ENCODE data around the gene CNIH2. TPM values are rescaled to one million over a fixed set of nuclear protein-coding genes. Genes with fewer than 3 reads are reported as not detected.

Gene CNIH2
- total and polyA plus RNA-seq, 2 experiments from 2014 or later, result 4.3 to 9.2 TPM

DNA sequence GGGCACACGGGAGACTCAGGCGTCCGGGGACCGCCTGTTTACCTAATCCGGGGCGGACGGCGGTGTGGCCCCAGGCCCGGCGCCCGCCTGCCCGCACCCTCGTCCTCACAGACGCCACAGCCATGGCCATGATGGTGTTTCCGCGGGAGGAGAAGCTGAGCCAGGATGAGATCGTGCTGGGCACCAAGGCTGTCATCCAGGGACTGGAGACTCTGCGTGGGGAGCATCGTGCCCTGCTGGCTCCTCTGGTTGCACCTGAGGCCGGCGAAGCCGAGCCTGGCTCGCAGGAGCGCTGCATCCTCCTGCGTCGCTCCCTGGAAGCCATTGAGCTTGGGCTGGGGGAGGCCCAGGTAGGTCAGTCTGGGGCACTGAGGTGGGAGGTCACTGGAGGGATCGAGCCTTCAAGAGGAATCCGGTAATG lies 19.5 kb upstream of the CNIH2 start:
- TF ChIP-seq, protein P1, sequence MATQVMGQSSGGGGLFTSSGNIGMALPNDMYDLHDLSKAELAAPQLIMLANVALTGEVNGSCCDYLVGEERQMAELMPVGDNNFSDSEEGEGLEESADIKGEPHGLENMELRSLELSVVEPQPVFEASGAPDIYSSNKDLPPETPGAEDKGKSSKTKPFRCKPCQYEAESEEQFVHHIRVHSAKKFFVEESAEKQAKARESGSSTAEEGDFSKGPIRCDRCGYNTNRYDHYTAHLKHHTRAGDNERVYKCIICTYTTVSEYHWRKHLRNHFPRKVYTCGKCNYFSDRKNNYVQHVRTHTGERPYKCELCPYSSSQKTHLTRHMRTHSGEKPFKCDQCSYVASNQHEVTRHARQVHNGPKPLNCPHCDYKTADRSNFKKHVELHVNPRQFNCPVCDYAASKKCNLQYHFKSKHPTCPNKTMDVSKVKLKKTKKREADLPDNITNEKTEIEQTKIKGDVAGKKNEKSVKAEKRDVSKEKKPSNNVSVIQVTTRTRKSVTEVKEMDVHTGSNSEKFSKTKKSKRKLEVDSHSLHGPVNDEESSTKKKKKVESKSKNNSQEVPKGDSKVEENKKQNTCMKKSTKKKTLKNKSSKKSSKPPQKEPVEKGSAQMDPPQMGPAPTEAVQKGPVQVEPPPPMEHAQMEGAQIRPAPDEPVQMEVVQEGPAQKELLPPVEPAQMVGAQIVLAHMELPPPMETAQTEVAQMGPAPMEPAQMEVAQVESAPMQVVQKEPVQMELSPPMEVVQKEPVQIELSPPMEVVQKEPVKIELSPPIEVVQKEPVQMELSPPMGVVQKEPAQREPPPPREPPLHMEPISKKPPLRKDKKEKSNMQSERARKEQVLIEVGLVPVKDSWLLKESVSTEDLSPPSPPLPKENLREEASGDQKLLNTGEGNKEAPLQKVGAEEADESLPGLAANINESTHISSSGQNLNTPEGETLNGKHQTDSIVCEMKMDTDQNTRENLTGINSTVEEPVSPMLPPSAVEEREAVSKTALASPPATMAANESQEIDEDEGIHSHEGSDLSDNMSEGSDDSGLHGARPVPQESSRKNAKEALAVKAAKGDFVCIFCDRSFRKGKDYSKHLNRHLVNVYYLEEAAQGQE (IDR thresholded peaks at IDR 0.05; ENCODE audit: unreplicated experiment), result no peak
- no peak for TF ChIP-seq CREB1 (CRISPR knock-in tag; IDR thresholded peaks at IDR 0.05; ENCODE audit: low read depth)
- TF ChIP-seq NANOG (IDR thresholded peaks at IDR 0.05; ENCODE audit: borderline replicate concordance), result no peak
- no peak for TF ChIP-seq POLR2AphosphoS5 (IDR thresholded peaks at IDR 0.05; ENCODE audit: low read depth)
- TF ChIP-seq, protein P2, sequence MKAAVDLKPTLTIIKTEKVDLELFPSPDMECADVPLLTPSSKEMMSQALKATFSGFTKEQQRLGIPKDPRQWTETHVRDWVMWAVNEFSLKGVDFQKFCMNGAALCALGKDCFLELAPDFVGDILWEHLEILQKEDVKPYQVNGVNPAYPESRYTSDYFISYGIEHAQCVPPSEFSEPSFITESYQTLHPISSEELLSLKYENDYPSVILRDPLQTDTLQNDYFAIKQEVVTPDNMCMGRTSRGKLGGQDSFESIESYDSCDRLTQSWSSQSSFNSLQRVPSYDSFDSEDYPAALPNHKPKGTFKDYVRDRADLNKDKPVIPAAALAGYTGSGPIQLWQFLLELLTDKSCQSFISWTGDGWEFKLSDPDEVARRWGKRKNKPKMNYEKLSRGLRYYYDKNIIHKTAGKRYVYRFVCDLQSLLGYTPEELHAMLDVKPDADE (IDR thresholded peaks at IDR 0.05), result no peak
- TF ChIP-seq JUNB (IDR thresholded peaks at IDR 0.05; ENCODE audit: unreplicated experiment), result no peak
- TF ChIP-seq ZNF331 (CRISPR knock-in tag; IDR thresholded peaks at IDR 0.05; ENCODE audit: low read depth), result no peak
- TF ChIP-seq EZH2 (IDR thresholded peaks at IDR 0.05; ENCODE audit: low read depth, unreplicated experiment), result no peak
- no peak for TF ChIP-seq EZH2phosphoT487 (IDR thresholded peaks at IDR 0.05; ENCODE audit: unreplicated experiment)
- TF ChIP-seq, protein P3, sequence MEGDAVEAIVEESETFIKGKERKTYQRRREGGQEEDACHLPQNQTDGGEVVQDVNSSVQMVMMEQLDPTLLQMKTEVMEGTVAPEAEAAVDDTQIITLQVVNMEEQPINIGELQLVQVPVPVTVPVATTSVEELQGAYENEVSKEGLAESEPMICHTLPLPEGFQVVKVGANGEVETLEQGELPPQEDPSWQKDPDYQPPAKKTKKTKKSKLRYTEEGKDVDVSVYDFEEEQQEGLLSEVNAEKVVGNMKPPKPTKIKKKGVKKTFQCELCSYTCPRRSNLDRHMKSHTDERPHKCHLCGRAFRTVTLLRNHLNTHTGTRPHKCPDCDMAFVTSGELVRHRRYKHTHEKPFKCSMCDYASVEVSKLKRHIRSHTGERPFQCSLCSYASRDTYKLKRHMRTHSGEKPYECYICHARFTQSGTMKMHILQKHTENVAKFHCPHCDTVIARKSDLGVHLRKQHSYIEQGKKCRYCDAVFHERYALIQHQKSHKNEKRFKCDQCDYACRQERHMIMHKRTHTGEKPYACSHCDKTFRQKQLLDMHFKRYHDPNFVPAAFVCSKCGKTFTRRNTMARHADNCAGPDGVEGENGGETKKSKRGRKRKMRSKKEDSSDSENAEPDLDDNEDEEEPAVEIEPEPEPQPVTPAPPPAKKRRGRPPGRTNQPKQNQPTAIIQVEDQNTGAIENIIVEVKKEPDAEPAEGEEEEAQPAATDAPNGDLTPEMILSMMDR (conservative IDR thresholded peaks at IDR 0.05; ENCODE audit: low read depth in 2 of 2), result no peak
- TF ChIP-seq, protein P4, sequence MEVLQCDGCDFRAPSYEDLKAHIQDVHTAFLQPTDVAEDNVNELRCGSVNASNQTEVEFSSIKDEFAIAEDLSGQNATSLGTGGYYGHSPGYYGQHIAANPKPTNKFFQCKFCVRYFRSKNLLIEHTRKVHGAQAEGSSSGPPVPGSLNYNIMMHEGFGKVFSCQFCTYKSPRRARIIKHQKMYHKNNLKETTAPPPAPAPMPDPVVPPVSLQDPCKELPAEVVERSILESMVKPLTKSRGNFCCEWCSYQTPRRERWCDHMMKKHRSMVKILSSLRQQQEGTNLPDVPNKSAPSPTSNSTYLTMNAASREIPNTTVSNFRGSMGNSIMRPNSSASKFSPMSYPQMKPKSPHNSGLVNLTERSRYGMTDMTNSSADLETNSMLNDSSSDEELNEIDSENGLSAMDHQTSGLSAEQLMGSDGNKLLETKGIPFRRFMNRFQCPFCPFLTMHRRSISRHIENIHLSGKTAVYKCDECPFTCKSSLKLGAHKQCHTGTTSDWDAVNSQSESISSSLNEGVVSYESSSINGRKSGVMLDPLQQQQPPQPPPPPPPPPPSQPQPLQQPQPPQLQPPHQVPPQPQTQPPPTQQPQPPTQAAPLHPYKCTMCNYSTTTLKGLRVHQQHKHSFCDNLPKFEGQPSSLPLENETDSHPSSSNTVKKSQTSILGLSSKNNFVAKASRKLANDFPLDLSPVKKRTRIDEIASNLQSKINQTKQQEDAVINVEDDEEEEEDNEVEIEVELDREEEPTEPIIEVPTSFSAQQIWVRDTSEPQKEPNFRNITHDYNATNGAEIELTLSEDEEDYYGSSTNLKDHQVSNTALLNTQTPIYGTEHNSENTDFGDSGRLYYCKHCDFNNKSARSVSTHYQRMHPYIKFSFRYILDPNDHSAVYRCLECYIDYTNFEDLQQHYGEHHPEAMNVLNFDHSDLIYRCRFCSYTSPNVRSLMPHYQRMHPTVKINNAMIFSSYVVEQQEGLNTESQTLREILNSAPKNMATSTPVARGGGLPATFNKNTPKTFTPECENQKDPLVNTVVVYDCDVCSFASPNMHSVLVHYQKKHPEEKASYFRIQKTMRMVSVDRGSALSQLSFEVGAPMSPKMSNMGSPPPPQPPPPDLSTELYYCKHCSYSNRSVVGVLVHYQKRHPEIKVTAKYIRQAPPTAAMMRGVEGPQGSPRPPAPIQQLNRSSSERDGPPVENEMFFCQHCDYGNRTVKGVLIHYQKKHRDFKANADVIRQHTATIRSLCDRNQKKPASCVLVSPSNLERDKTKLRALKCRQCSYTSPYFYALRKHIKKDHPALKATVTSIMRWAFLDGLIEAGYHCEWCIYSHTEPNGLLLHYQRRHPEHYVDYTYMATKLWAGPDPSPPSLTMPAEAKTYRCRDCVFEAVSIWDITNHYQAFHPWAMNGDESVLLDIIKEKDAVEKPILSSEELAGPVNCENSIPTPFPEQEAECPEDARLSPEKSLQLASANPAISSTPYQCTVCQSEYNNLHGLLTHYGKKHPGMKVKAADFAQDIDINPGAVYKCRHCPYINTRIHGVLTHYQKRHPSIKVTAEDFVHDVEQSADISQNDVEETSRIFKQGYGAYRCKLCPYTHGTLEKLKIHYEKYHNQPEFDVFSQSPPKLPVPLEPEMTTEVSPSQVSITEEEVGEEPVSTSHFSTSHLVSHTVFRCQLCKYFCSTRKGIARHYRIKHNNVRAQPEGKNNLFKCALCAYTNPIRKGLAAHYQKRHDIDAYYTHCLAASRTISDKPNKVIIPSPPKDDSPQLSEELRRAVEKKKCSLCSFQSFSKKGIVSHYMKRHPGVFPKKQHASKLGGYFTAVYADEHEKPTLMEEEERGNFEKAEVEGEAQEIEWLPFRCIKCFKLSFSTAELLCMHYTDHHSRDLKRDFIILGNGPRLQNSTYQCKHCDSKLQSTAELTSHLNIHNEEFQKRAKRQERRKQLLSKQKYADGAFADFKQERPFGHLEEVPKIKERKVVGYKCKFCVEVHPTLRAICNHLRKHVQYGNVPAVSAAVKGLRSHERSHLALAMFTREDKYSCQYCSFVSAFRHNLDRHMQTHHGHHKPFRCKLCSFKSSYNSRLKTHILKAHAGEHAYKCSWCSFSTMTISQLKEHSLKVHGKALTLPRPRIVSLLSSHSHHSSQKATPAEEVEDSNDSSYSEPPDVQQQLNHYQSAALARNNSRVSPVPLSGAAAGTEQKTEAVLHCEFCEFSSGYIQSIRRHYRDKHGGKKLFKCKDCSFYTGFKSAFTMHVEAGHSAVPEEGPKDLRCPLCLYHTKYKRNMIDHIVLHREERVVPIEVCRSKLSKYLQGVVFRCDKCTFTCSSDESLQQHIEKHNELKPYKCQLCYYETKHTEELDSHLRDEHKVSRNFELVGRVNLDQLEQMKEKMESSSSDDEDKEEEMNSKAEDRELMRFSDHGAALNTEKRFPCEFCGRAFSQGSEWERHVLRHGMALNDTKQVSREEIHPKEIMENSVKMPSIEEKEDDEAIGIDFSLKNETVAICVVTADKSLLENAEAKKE (CRISPR knock-in tag; IDR thresholded peaks at IDR 0.05), result no peak
- TF ChIP-seq STAT1 (IDR thresholded peaks at IDR 0.05; ENCODE audit: unreplicated experiment), result no peak
- no peak for TF ChIP-seq ZNF114 (CRISPR knock-in tag; IDR thresholded peaks at IDR 0.05)
- Mint-ChIP-seq H3K27me3 (ENCODE audit: insufficient read depth, low read depth, poor library complexity) (peaks cover 17% of the 10 kb centered on the region), H3K9me3 (no peaks in the 10 kb centered on the region; the same call in 2 of the 3 replicates), H3K36me3 (ENCODE audit: low read depth) (peaks cover 29% of the 10 kb centered on the region), H3K27ac (no peak overlapping the region), H3K4me1 (peaks cover 16% of the 10 kb centered on the region), H3K4me3 (peak overlapping the region; percentile 91)
- H3K79me2 ChIP-seq (replicated peaks; ENCODE audit: insufficient read depth), result peaks cover 11% of the 10 kb centered on the region; the same call in 1 of the 2 replicates
- 0 out of 2 replicates have a peak, but pooled peaks cover 9% of the 10 kb centered on the region for H3K36me3 ChIP-seq (ENCODE audit: insufficient read depth)
- H4K20me1 ChIP-seq (replicated peaks; ENCODE audit: insufficient read depth), result peaks cover 8% of the 10 kb centered on the region; the same call in 1 of the 2 replicates
- no peaks in the 10 kb centered on the region for H3K27me3 ChIP-seq (ENCODE audit: insufficient read depth)
- DNase-seq (ENCODE audit: low spot score), result no peak
- H3K4me1 ChIP-seq (ENCODE audit: insufficient read depth), result peaks cover 19% of the 10 kb centered on the region
- ATAC-seq, result peak; percentile 3
- H3F3A ChIP-seq (replicated peaks; ENCODE audit: low read depth), result peaks cover 21% of the 10 kb centered on the region
- H2AFZ ChIP-seq, result no peak overlapping the region
- H3K27ac ChIP-seq (ENCODE audit: low read depth), result peak overlapping the region; percentile 85; the same call in 1 of the 2 replicates
- peak overlapping the region; percentile 92 for H3K4me2 ChIP-seq
- H3K4me3 ChIP-seq, result peak overlapping the region; percentile 95
- no peaks in the 10 kb centered on the region for H3K9me2 ChIP-seq (ENCODE audit: insufficient read depth)

All from GM23338 (cell line).